ENCODE results near the gene KCNH1.

KCNH1 gene

GRCh38 chr1:210915890-210916507, 217.9 kb downstream of the KCNH1 start:
- TF ChIP-seq CTCF (conservative IDR thresholded peaks at IDR 0.05; ENCODE audit: low read depth, low read length): no peak
- H3K4me3 ChIP-seq (ENCODE audit: low read depth, low read length): no peak overlapping the region
- no peak for DNase-seq (ENCODE audit: low read depth)

GRCh38 chr1:210912752-210913151, 221.2 kb downstream of the KCNH1 start:
- no peak for TF ChIP-seq CTCF (conservative IDR thresholded peaks at IDR 0.05; ENCODE audit: low read depth, low read length)
- no peak for DNase-seq (ENCODE audit: low read depth)
- H3K4me3 ChIP-seq (ENCODE audit: low read depth, low read length): no peak overlapping the region

DNA sequence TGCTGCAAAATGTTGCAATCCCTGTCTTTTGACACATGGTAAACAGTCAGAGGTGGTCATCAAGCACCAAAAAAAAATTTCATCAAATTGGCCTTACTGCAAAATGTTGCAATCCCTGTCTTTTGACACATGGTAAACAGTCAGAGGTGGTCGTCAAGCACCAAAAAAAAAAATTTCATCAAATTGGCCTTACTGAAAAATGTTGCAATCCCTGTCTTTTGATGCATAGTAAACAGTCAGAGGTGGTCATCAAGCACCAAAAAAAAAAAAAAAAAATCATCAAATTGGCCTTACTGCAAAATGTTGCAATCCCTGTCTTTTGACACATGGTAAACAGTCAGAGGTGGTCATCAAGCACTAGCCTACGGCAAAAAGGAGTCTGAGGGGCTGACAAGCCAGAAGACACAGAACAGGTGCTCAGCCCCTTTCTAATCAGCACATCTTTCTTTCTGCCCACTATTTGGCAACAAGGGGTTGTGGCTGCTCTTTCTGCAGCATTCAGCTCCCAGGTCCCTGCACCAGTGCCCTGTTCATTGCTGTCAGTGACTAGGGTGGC, 223.8 kb downstream of the KCNH1 start:
- H3K4me3 ChIP-seq (ENCODE audit: low read depth, low read length): no peak overlapping the region
- DNase-seq (ENCODE audit: low read depth): no peak
- no peak for TF ChIP-seq CTCF (conservative IDR thresholded peaks at IDR 0.05; ENCODE audit: low read depth, low read length)

- DNase-seq (ENCODE audit: low read depth): no peak
- H3K4me3 ChIP-seq (ENCODE audit: low read depth, low read length): no peak overlapping the region
- TF ChIP-seq CTCF (conservative IDR thresholded peaks at IDR 0.05; ENCODE audit: low read depth, low read length): no peak
Measured at GRCh38 chr1:210908791-210909190, 225.2 kb downstream of the KCNH1 start.

DNA sequence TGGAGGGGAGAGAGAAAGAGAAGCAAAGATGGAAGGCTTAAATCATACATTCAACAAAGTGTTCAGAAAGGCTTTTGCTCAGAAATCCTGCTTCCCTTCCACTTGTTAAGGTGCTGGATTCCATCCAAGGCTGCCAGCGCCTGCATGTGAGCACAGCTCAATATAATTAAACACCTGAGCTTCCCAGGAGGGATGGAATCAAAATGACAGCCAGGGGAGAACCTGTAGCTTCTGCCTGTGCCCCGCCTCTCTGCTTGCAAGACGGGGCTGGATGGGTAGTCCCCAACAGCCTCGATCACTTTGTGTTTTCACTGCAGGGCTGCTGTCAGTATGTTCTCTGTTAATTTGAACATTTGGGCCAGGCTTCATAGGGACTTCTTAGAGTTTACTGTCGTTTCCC, 225.7 kb downstream of the KCNH1 start:
- DNase-seq (ENCODE audit: low read depth): no peak
- H3K4me3 ChIP-seq (ENCODE audit: low read depth, low read length): no peak overlapping the region
- TF ChIP-seq CTCF (conservative IDR thresholded peaks at IDR 0.05; ENCODE audit: low read depth, low read length): no peak

GRCh38 chr1:210907251-210907805, 226.6 kb downstream of the KCNH1 start:
- DNase-seq (ENCODE audit: low read depth): no peak
- TF ChIP-seq CTCF (conservative IDR thresholded peaks at IDR 0.05; ENCODE audit: low read depth, low read length): no peak
- H3K4me3 ChIP-seq (ENCODE audit: low read depth, low read length): no peak overlapping the region

DNA sequence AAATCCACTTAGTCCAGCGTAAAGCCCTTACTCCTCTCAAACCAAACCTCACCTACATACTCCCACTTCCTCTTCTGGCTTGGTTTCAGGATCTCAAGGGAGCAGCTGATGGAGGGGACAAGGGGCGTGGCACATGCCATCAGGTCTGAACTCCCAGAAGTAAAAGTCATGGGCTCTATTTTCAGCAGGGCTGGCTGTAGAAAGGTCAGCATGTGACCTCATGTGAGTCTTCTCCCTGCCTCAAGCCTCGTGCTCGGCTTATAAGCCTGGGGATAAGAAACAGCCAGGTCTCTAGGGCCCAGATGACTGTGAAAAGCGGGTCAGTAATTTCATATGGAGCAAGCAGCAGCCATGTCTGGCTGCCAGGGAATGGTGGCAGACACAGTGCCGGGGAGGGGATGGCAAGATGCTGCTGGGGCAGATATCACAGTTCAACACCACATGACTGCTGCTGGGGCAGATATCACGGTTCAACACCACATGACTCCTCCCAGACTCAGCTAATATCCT, 227.9 kb downstream of the KCNH1 start:
- DNase-seq (ENCODE audit: low read depth): no peak
- no peak overlapping the region for H3K4me3 ChIP-seq (ENCODE audit: low read depth, low read length)
- TF ChIP-seq CTCF (conservative IDR thresholded peaks at IDR 0.05; ENCODE audit: low read depth, low read length): no peak
